Endothelial cell of umbilical vein (primary cell): ENCODE results near the gene ZNF709. TPM values are rescaled to one million over a fixed set of nuclear protein-coding genes. Genes with fewer than 3 reads are reported as not detected.
A peak's percentile ranks its signal among the peaks of the same experiment; 100 is the strongest.

ENCODE experiments used
- BruUV-seq: library from RNA; stranded (reverse); fragments of 400-500 nt; replicated peaks from 2 replicates; lab custom pipeline; 2021; lab: Mats Ljungman, UMichigan
- CTCF ChIA-PET: fragments of 300-600, 350-600 bp; sonication (Branson Sonifier 250); formaldehyde crosslinking; loops from one replicate; lab custom pipeline; 2021; ENCODE audit warnings: antibody characterized with exemption, inconsistent platforms; lab: Charles Lee
- POLR2A ChIA-PET: fragments of 300-600, 350-600 bp; sonication (Branson Sonifier 250); formaldehyde crosslinking; loops from one replicate; lab custom pipeline; 2021; ENCODE audit warnings: antibody characterized with exemption, inconsistent platforms; lab: Charles Lee
- DNase-seq: peaks from one replicate; pipeline ENCODE4 v3.0.0-alpha.2; 2011; ENCODE audit warnings: low read depth, low spot score
- FAIRE-seq: peaks from 2 replicates; lab custom pipeline; 2011; peaks lifted over from hg19 to GRCh38; lab: Jason Lieb, UNC
- H2AFZ ChIP-seq: 2 replicates; pipeline ENCODE4 v1.6.0; 2012; ENCODE audit warnings: low read depth, low read length, control low read depth, inconsistent platforms
- H3K27ac ChIP-seq: 2 replicates; pipeline ENCODE4 v1.5.1; 2011; ENCODE audit warnings: low read depth, mild to moderate bottlenecking, control low read depth, low read length, moderate library complexity; ENCODE audit not compliant: insufficient read depth
- H3K27me3 ChIP-seq, 2 experiments: 2 replicates each; pipeline versions ENCODE4 v1.6.0 to v1.6.1; 2011; ENCODE audit warnings: low read length in 2 of 2, mixed read lengths in 1 of 2; ENCODE audit not compliant: control insufficient read depth in 2 of 2, insufficient read depth in 2 of 2
- H3K36me3 ChIP-seq, 2 experiments: 2 replicates in 1 of 2; 3 replicates in 1 of 2; pipeline ENCODE4 v1.5.1; 2011; ENCODE audit warnings: low read length in 2 of 2, mild to moderate bottlenecking in 1 of 2, moderate library complexity in 1 of 2; ENCODE audit not compliant: control insufficient read depth in 2 of 2, insufficient read depth in 2 of 2; ENCODE audit errors: extremely low read depth in 1 of 2
- H3K4me1 ChIP-seq: 3 replicates; pipeline ENCODE4 v1.5.1; 2011; ENCODE audit warnings: mild to moderate bottlenecking, low read length; ENCODE audit not compliant: control insufficient read depth, insufficient read depth; ENCODE audit errors: extremely low read depth
- H3K4me2 ChIP-seq: 2 replicates; pipeline ENCODE4 v1.6.1; 2011; ENCODE audit warnings: low read length, control low read depth, mixed read lengths; ENCODE audit not compliant: insufficient read depth
- H3K4me3 ChIP-seq, 3 experiments: fragments of 200-600 bp in 1 of 3; sonication (generic), shearing (Covaris generic) in 1 of 3; replicated peaks in 1 of 3; 2 replicates each; pipeline ENCODE4 v1.5.1; 2011 to 2016; ENCODE audit warnings: control low read depth in 3 of 3, low read length in 3 of 3, mild to moderate bottlenecking in 2 of 3, inconsistent platforms in 1 of 3, low read depth in 1 of 3, moderate library complexity in 1 of 3; ENCODE audit not compliant: insufficient read depth in 1 of 3
- H3K79me2 ChIP-seq: 2 replicates; pipeline ENCODE4 v1.6.0; 2012; ENCODE audit warnings: low read length, inconsistent platforms; ENCODE audit not compliant: control insufficient read depth, insufficient read depth
- H3K9ac ChIP-seq: replicated peaks from 2 replicates; pipeline ENCODE3; 2011; ENCODE audit warnings: low read length, control low read depth; ENCODE audit not compliant: insufficient read depth; ENCODE audit errors: extremely low read depth
- H3K9me1 ChIP-seq: replicated peaks from 3 replicates; pipeline ENCODE4 v1.6.0; 2011; ENCODE audit warnings: mild to moderate bottlenecking, low read length; ENCODE audit not compliant: control insufficient read depth, insufficient read depth; ENCODE audit errors: extremely low read depth
- H3K9me3 ChIP-seq: replicated peaks from 2 replicates; pipeline ENCODE4 v1.5.1; 2012; ENCODE audit warnings: low read length, inconsistent platforms; ENCODE audit not compliant: control insufficient read depth, insufficient read depth
- H4K20me1 ChIP-seq: replicated peaks from 2 replicates; pipeline ENCODE3; 2011; ENCODE audit warnings: mild to moderate bottlenecking, low read length; ENCODE audit not compliant: control insufficient read depth, insufficient read depth; ENCODE audit errors: extremely low read depth
- CTCF ChIP-seq, 2 donors: IDR thresholded peaks; 1 replicate in 1 of 2; 2 replicates in 1 of 2; pipeline ENCODE4 v1.5.1; 2011; ENCODE audit warnings: low read length in 2 of 2, mild to moderate bottlenecking in 2 of 2, moderate library complexity in 2 of 2, control low read depth in 1 of 2, inconsistent platforms in 1 of 2, low read depth in 1 of 2; ENCODE audit not compliant: insufficient read depth in 1 of 2; ENCODE audit errors: extremely low read depth in 1 of 2
- EZH2 ChIP-seq: IDR thresholded peaks from 2 replicates; pipeline ENCODE4 v1.6.1; 2012; ENCODE audit warnings: borderline replicate concordance, low read depth, mild to moderate bottlenecking, moderate library complexity, low read length, inconsistent platforms; ENCODE audit not compliant: severe bottlenecking
- FOS ChIP-seq: IDR thresholded peaks from 2 replicates; pipeline ENCODE4 v1.6.1; 2011; ENCODE audit warnings: mild to moderate bottlenecking, low read length, moderate library complexity, borderline replicate concordance; ENCODE audit not compliant: insufficient read depth
- GATA2 ChIP-seq: IDR thresholded peaks from 2 replicates; pipeline ENCODE4 v1.7.0; 2011; ENCODE audit warnings: low read depth, mild to moderate bottlenecking, moderate library complexity, mixed read lengths, low read length; ENCODE audit not compliant: insufficient read length, insufficient read depth
- JUN ChIP-seq: IDR thresholded peaks from 2 replicates; pipeline ENCODE4 v1.6.1; 2011; ENCODE audit warnings: borderline replicate concordance, low read depth; ENCODE audit not compliant: insufficient read length, insufficient read depth
- MAX ChIP-seq: IDR thresholded peaks from 2 replicates; pipeline ENCODE4 v1.6.1; 2011; ENCODE audit not compliant: insufficient read depth, insufficient read length
- MYC ChIP-seq: IDR thresholded peaks from one replicate; pipeline ENCODE4 v1.6.1; 2011; ENCODE audit warnings: mild to moderate bottlenecking, low read depth, low read length
- POLR2A ChIP-seq: IDR thresholded peaks from 2 replicates; pipeline ENCODE4 v1.6.1; 2012; ENCODE audit warnings: low read depth, mild to moderate bottlenecking, control low read depth, low read length
- POLR2AphosphoS5 ChIP-seq: IDR thresholded peaks from 2 replicates; pipeline ENCODE4 v1.6.1; 2012; ENCODE audit warnings: low read depth, mild to moderate bottlenecking, control low read depth, low read length, moderate library complexity; ENCODE audit not compliant: insufficient read depth
- dilution Hi-C: fragments of 300-500 bp; cut with MboI; formaldehyde crosslinking; loops from one replicate; pipeline ENCODE4 v1.15.0; 2019; ENCODE audit warnings: low sequenced_read_pairs; ENCODE audit not compliant: extremely low pct_ligation_motif_present
- intact Hi-C: fragments of 100-400 bp; cut with micrococcal nuclease; formaldehyde crosslinking; loops from one replicate; pipeline ENCODE4 v1.10.0; 2022
- polyA plus RNA-seq, 4 experiments: library from polyadenylated mRNA; depleted of rRNA in 3 of 4; stranded (reverse) in 3 of 4; unstranded in 1 of 4; fragments of >200 nt; gene quantifications; 2 replicates each; pipeline versions ENCODE4 v1.2.1 to v1.2.3, GENCODE V29; 2011 to 2012; ENCODE audit warnings: missing spikeins in 1 of 4
- total RNA-seq: library from RNA; stranded (reverse); gene quantifications from 2 replicates; pipeline ENCODE4 v1.2.3, GENCODE V29; 2021

Gene ZNF709
- total and polyA plus RNA-seq, 2 donors (not counting 3 experiments of a cell fraction or from before 2014, with no cell fraction given), result 0.65 to 1.8 TPM

GRCh38 chr19:12496480-12496879, 11.9 kb upstream of the ZNF709 start:
- H3K4me3 ChIP-seq, result no peak overlapping the region
- no TSS peak for BruUV-seq
- no peaks in the 10 kb centered on the region for H3K27me3 ChIP-seq
- intact Hi-C loops (no loop called here), dilution Hi-C loops (no loop called here)
- H3K9ac ChIP-seq, result no peak overlapping the region
- no peak overlapping the region for H2AFZ ChIP-seq
- H3K79me2 ChIP-seq, result no peaks in the 10 kb centered on the region
- TF ChIP-seq EZH2, result no peak
- no peak for TF ChIP-seq JUN
- no peak for TF ChIP-seq POLR2AphosphoS5
- no peak for TF ChIP-seq FOS
- TF ChIP-seq MYC, result no peak
- no peak for TF ChIP-seq GATA2
- H3K27ac ChIP-seq, result no peak overlapping the region
- ChIA-PET CTCF (no interaction called here), POLR2A (no interaction called here)
- no peaks in the 10 kb centered on the region for H3K9me3 ChIP-seq
- peaks cover 5% of the 10 kb centered on the region for H3K4me1 ChIP-seq
- H3K9me1 ChIP-seq, result no peaks in the 10 kb centered on the region
- H4K20me1 ChIP-seq, result no peaks in the 10 kb centered on the region
- no peak overlapping the region for H3K4me2 ChIP-seq
- H3K36me3 ChIP-seq, result no peaks in the 10 kb centered on the region
- no peak for DNase-seq
- no peak for FAIRE-seq

- Histone ChIP-seq H3K9ac (peak overlapping the region; percentile 4), H3K4me2 (peak overlapping the region; percentile 83), H3K4me3 (peak overlapping the region in 2 of 3 experiments; percentile 39 to 53), H3K27me3 (no peaks in the 10 kb centered on the region), H3K27ac (no peak overlapping the region), H3K4me1 (peaks cover 5% of the 10 kb centered on the region), H3K79me2 (no peaks in the 10 kb centered on the region), H2AFZ (peak overlapping the region; percentile 70), H3K9me1 (no peaks in the 10 kb centered on the region), H4K20me1 (no peaks in the 10 kb centered on the region), H3K36me3 (no peaks in the 10 kb centered on the region), H3K9me3 (no peaks in the 10 kb centered on the region)
- dilution Hi-C loops (no loop called here), intact Hi-C loops (no loop called here)
- peak; percentile 84 for FAIRE-seq
- peak; percentile 86 for DNase-seq
- BruUV-seq, result no TSS peak
- POLR2A ChIA-PET, result no interaction called here
- TF ChIP-seq POLR2A (no peak), CTCF (IDR thresholded peaks at IDR 0.05; ENCODE audit: extremely low read depth in 1 of 2, insufficient read depth in 1 of 2, low read depth in 1 of 2, low read length in 2 of 2) (peak in 1 of 2 donors; percentile 38), MAX (peak; percentile 53), FOS (peak; percentile 8)
- CTCF ChIA-PET, result interaction anchor here (0.8 to 1.6 kb wide), 2 partner anchors 50 to 177 kb away, joined by 3 read pairs; no protein-coding TSS in a partner anchor
These were observed 10.6 kb upstream of the ZNF709 start for GRCh38 chr19:12495002-12495802.
